ENCODE measurements around the gene UBAC1.

UBAC1 gene

GRCh38 chr9:135903786-135904520, 57.2 kb downstream of the UBAC1 start (continued):
- TF ChIP-seq, protein P1, sequence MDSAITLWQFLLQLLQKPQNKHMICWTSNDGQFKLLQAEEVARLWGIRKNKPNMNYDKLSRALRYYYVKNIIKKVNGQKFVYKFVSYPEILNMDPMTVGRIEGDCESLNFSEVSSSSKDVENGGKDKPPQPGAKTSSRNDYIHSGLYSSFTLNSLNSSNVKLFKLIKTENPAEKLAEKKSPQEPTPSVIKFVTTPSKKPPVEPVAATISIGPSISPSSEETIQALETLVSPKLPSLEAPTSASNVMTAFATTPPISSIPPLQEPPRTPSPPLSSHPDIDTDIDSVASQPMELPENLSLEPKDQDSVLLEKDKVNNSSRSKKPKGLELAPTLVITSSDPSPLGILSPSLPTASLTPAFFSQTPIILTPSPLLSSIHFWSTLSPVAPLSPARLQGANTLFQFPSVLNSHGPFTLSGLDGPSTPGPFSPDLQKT (IDR thresholded peaks at IDR 0.05; ENCODE audit: borderline replicate concordance, low read depth, low read length) = no peak
- TF ChIP-seq, protein P2, sequence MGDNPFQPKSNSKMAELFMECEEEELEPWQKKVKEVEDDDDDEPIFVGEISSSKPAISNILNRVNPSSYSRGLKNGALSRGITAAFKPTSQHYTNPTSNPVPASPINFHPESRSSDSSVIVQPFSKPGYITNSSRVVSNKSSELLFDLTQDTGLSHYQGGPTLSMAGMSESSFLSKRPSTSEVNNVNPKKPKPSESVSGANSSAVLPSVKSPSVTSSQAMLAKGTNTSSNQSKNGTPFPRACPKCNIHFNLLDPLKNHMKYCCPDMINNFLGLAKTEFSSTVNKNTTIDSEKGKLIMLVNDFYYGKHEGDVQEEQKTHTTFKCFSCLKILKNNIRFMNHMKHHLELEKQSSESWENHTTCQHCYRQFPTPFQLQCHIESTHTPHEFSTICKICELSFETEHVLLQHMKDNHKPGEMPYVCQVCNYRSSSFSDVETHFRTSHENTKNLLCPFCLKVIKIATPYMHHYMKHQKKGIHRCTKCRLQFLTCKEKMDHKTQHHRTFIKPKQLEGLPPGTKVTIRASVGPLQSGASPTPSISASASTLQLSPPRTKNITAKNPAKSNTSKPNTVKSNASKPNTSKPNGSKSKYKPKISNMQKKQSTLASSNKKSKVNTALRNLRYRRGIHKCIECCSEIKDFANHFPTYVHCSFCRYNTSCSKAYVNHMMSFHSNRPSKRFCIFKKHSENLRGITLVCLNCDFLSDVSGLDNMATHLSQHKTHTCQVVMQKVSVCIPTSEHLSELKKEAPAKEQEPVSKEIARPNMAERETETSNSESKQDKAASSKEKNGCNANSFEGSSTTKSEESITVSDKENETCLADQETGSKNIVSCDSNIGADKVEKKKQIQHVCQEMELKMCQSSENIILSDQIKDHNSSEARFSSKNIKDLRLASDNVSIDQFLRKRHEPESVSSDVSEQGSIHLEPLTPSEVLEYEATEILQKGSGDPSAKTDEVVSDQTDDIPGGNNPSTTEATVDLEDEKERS (tag by site-specific recombination; IDR thresholded peaks at IDR 0.05) = no peak
- TF ChIP-seq ZNF23 (tag by site-specific recombination; IDR thresholded peaks at IDR 0.05; ENCODE audit: borderline replicate concordance) = no peak
- TF ChIP-seq ZNF558 (tag by site-specific recombination; IDR thresholded peaks at IDR 0.05) = no peak
- TF ChIP-seq, protein P3, sequence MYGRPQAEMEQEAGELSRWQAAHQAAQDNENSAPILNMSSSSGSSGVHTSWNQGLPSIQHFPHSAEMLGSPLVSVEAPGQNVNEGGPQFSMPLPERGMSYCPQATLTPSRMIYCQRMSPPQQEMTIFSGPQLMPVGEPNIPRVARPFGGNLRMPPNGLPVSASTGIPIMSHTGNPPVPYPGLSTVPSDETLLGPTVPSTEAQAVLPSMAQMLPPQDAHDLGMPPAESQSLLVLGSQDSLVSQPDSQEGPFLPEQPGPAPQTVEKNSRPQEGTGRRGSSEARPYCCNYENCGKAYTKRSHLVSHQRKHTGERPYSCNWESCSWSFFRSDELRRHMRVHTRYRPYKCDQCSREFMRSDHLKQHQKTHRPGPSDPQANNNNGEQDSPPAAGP (tag by site-specific recombination; IDR thresholded peaks at IDR 0.05) = no peak
- no peak for TF ChIP-seq ZNF214 (tag by site-specific recombination; IDR thresholded peaks at IDR 0.05; ENCODE audit: borderline replicate concordance)

DNA sequence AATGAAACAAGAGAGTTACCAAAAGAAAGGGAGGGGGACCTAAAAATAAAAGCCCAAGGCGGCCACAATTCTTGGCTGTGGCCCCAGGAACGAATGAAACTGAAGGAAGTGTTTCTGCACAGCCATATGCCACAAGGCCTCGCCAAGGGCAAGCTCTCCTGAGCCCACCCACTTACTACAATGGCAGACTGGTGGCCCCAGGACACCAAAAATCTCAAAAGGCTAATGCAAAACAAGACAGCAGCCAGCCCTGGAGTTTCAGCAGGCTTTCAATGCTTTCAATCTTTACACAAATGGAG, 57.9 kb downstream of the UBAC1 start:
- H3K9me3 ChIP-seq (ENCODE audit: control insufficient read depth, insufficient read depth, low read depth, low read length) = no peaks in the 10 kb centered on the region
- TF ChIP-seq ZNF707 (tag by site-specific recombination; IDR thresholded peaks at IDR 0.05) = no peak
- TF ChIP-seq, protein P4, sequence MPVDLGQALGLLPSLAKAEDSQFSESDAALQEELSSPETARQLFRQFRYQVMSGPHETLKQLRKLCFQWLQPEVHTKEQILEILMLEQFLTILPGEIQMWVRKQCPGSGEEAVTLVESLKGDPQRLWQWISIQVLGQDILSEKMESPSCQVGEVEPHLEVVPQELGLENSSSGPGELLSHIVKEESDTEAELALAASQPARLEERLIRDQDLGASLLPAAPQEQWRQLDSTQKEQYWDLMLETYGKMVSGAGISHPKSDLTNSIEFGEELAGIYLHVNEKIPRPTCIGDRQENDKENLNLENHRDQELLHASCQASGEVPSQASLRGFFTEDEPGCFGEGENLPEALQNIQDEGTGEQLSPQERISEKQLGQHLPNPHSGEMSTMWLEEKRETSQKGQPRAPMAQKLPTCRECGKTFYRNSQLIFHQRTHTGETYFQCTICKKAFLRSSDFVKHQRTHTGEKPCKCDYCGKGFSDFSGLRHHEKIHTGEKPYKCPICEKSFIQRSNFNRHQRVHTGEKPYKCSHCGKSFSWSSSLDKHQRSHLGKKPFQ (tag by site-specific recombination; IDR thresholded peaks at IDR 0.05) = no peak
- no peak for TF ChIP-seq ZNF544 (tag by site-specific recombination; IDR thresholded peaks at IDR 0.05)
- no peak for TF ChIP-seq ZSCAN30 (tag by site-specific recombination; IDR thresholded peaks at IDR 0.05)
- TF ChIP-seq ZNF138 (tag by site-specific recombination; IDR thresholded peaks at IDR 0.05; ENCODE audit: borderline replicate concordance) = no peak
- no peak for TF ChIP-seq ZFP69B (tag by site-specific recombination; IDR thresholded peaks at IDR 0.05)
- TF ChIP-seq, protein P5, sequence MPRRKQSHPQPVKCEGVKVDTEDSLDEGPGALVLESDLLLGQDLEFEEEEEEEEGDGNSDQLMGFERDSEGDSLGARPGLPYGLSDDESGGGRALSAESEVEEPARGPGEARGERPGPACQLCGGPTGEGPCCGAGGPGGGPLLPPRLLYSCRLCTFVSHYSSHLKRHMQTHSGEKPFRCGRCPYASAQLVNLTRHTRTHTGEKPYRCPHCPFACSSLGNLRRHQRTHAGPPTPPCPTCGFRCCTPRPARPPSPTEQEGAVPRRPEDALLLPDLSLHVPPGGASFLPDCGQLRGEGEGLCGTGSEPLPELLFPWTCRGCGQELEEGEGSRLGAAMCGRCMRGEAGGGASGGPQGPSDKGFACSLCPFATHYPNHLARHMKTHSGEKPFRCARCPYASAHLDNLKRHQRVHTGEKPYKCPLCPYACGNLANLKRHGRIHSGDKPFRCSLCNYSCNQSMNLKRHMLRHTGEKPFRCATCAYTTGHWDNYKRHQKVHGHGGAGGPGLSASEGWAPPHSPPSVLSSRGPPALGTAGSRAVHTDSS (tag by site-specific recombination; IDR thresholded peaks at IDR 0.05) = no peak
- peaks cover 0 to 9% of the 10 kb centered on the region in 2 experiments; a peak in 2 of 3 replicates for H3K36me3 ChIP-seq (ENCODE audit: control insufficient read depth in 2 of 2, insufficient read depth in 1 of 2, low read length in 2 of 2)
- ChIA-PET POLR2A (no interaction called here), CTCF (interaction anchor here (0.6 to 1.0 kb wide), 2 partner anchors 187 to 201 kb away, joined by 3 to 7 read pairs; partner anchors contain the start of gene KCNT1)
- H3K27ac ChIP-seq (ENCODE audit: extremely low read depth, low read depth, low read length) = no peak overlapping the region
- no peak overlapping the region for H3K4me3 ChIP-seq (ENCODE audit: low read depth, low read length)
- H3K4me1 ChIP-seq (ENCODE audit: control insufficient read depth, insufficient read depth, low read length) = no peaks in the 10 kb centered on the region; the same call in 1 of the 2 replicates
